GM10248 (cell line): Measurements from ENCODE around the gene LRTM2.

Experiments used
- CTCF ChIA-PET: fragments of 300-600 bp; sonication (Branson Sonifier 250); formaldehyde crosslinking; extraction: SDS; loops from one replicate; lab custom pipeline; 2021; ENCODE audit warnings: antibody characterized with exemption; lab: Yijun Ruan, JAX
- POLR2A ChIA-PET: fragments of 350-650 bp; sonication (Branson Sonifier 250); formaldehyde crosslinking; extraction: SDS; loops from one replicate; lab custom pipeline; 2020; ENCODE audit warnings: antibody characterized with exemption; lab: Yijun Ruan, JAX
- DNase-seq: peaks from one replicate; pipeline ENCODE4 v3.0.0; 2012; ENCODE audit errors: extremely low spot score
- TF ChIP-seq, protein P1 (sequence below): IDR thresholded peaks from 2 replicates; pipeline ENCODE4 v1.5.1; 2012; ENCODE audit warnings: mild to moderate bottlenecking, low read depth; ENCODE audit errors: extremely low read depth, missing control alignments, control extremely low read depth

Gene LRTM2

DNA sequence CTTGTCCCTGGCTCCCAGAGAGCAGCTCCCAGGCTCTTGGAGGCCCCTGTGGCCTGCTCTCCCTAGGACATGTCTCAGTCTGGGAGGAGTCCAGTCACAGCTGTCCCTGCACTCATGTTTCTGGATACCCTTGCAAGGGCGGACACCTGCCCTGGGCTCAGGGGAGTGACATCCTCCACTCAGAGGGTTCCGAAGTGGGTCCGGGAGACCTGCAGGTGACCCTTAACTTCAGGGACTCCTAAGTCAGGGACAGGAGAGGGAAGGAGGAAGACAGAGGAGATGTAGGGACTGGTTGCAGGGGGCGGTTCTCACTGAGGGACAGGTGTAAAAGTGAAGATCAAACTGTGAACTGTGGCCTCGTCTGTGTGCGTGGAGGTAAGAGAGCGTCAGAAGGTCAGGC is 60.5 kb downstream of the LRTM2 start:
- TF ChIP-seq, protein P1, sequence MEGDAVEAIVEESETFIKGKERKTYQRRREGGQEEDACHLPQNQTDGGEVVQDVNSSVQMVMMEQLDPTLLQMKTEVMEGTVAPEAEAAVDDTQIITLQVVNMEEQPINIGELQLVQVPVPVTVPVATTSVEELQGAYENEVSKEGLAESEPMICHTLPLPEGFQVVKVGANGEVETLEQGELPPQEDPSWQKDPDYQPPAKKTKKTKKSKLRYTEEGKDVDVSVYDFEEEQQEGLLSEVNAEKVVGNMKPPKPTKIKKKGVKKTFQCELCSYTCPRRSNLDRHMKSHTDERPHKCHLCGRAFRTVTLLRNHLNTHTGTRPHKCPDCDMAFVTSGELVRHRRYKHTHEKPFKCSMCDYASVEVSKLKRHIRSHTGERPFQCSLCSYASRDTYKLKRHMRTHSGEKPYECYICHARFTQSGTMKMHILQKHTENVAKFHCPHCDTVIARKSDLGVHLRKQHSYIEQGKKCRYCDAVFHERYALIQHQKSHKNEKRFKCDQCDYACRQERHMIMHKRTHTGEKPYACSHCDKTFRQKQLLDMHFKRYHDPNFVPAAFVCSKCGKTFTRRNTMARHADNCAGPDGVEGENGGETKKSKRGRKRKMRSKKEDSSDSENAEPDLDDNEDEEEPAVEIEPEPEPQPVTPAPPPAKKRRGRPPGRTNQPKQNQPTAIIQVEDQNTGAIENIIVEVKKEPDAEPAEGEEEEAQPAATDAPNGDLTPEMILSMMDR, result no peak
- DNase-seq, result no peak
- ChIA-PET POLR2A (no interaction called here), CTCF (no interaction called here)

DNA sequence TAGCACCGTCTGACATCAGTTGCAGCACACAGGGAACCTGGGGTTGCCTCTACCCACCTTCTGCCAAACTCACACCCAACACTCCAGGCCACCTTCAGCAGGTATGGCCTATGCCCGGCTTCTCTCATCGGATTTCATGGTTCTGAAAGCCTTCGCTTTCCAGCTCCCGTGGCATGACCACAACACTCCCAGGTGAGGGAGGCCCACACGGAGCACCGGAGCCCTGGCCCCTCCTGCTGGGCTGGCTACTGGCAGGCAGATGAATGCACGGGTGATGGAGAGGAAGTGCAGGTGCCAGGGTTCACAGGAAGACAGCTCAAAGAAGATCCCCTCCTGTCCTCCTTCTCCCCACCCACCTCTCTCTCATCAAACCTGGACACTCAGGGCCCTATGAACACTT is 60.9 kb downstream of the LRTM2 start:
- CTCF ChIA-PET, result no interaction called here

DNA sequence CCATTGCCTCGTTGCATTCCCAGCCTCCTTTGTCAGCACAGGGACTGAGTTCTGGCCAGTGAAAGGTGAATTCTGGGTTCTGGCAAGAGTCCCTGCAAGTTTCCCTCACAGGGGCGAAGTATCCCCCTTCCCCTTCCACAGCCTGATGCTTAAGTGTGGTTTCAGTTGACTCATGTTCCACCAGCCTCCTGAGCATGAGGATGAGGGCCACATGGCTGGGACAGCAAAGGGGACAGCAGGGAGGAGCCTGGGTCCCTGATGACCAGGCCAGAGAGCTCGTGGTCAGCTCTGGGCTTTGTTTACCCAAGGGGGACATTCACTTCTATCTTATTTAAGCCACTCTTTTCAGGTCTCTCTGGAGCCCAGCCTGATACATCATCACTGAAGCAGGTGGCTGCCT is 61.6 kb downstream of the LRTM2 start:
- POLR2A ChIA-PET, result no interaction called here
- no peak for DNase-seq
- TF ChIP-seq, protein P1, result no peak
- CTCF ChIA-PET, result interaction anchor here (1.3 kb wide), 1 partner anchor 10 kb away, joined by 3 read pairs; no protein-coding TSS in a partner anchor

More for the DNA sequence above, 60.9 kb downstream of the LRTM2 start:
- POLR2A ChIA-PET, result no interaction called here
- DNase-seq, result no peak
- TF ChIP-seq, protein P1, result no peak

DNA sequence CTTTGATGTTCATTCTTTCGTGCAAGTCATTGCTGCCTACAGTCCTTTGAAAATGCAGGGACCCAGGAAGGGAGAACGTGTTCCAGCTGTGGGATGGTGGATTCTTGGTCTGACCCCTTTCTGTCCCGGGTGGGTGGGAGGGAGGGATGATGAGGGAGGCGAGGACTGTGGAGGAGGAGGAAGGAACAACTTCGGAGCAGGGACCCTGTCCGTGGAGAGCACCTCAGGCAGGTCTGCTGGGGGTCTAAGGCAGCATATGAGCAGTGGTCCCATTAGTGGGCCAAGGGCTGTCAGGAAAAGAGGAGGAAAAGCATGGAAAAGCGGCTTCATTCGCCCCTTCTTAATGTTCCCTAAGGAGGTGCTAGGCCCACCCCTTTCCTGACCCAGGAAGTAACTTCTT is 62.0 kb downstream of the LRTM2 start:
- TF ChIP-seq, protein P1, result no peak
- CTCF ChIA-PET, result interaction anchor here (1.3 kb wide), 1 partner anchor 10 kb away, joined by 3 read pairs; no protein-coding TSS in a partner anchor
- POLR2A ChIA-PET, result no interaction called here
- DNase-seq, result no peak

DNA sequence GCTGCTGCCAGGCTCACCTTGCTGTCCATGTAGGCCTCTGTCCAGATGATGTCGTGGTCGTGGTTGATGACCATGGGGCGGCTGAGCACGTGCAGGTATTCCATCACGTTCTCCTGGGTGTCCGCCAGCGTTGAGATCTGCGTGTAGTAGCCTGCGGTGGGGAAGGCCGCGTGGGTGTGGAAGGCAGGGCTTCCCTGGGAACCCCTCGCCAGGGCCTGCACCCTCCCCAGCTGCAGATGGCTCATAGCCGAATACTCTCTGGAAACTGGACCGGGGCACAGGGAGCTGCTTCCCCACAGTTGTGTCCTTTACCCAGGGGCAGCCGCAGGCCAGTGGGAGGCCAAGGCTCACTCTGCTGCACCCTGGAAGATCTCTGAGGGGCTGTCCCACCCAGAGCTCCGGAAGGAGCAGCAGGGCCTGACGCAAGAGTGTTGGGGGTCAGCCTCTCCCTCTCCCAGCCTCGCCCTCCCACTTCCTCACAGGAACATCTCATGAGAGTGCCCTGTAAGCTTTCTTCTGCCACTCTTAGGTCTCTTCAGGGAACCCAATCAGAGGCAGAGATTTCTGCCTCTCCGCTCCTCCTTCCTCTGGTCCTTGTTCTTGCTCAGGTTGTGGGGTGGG is 62.6 kb downstream of the LRTM2 start:
- ChIA-PET CTCF (interaction anchor here (1.3 kb wide), 1 partner anchor 9 kb away, joined by 3 read pairs; no protein-coding TSS in a partner anchor), POLR2A (no interaction called here)
- DNase-seq, result no peak
- TF ChIP-seq, protein P1, result no peak

DNA sequence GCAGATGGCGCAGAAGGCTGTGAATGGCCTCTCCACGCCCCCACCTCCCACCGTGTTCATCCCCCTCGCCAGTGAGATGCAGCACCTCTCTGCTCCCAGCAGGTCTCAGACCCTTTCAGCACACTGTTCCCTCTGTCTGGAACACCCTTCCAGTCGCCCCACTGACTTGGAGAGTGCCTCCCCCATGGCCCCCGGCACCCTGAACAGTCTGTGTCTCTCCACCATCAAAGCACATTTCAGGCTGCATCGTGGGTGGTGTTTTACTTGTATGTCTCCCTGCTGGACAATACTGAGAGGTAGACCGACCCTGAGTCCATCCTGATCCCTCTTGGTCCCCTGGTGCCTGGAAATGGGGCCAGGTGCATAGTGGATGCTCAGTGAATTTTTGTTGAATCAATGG is 63.1 kb downstream of the LRTM2 start:
- ChIA-PET POLR2A (no interaction called here), CTCF (no interaction called here)
- TF ChIP-seq, protein P1, result no peak
- DNase-seq, result no peak

DNA sequence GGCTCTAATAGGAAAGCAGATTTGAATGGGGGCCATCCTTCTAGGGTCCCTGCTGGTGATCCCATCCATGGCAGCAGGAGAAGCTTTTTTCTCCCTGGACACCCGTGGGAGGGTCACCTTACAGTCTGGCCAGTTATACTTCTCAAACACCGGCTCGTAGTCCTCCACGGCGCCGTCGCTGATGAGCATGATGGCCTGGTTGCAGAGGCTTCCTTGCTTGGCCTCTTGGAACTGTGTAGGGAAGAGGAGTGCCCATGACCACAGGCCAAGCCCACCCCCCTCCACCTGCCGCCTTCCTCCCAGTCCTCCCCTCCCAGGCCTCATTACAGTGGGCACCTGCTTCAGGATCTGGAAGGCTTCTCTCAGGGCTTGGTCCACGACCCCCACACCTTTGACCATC is 64.3 kb downstream of the LRTM2 start:
- DNase-seq, result no peak
- TF ChIP-seq, protein P1, result no peak
- POLR2A ChIA-PET, result no interaction called here
- CTCF ChIA-PET, result no interaction called here
